NCI-H69 (cell line): ENCODE results near the gene ZNF521.
A peak's percentile ranks its signal among the peaks of the same experiment; 100 is the strongest.

ENCODE experiments used
- DNase-seq: peaks from one replicate; lab custom pipeline; 2025; lab: John Stamatoyannopoulos, UW

The ZNF521 gene

DNA sequence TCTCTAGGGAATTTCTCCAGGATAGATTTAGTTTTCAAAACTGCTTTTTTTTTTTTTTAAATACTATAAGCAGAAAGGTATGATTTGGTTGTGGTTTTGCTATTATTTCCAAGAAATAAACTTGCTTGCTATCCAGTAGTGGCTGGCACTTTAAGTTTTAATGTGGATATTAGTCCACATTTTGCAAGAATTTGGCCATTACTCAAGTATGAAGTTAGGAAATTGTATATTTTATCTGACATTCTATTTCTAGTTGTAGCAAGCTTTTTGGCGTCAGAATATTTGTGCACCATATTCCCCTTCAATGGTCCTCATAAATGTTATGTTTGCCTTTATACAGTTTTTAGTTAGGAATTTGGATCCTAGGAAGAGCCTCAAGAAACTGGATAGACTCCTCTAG, 226.3 kb downstream of the ZNF521 start:
- DNase-seq, result no peak

DNA sequence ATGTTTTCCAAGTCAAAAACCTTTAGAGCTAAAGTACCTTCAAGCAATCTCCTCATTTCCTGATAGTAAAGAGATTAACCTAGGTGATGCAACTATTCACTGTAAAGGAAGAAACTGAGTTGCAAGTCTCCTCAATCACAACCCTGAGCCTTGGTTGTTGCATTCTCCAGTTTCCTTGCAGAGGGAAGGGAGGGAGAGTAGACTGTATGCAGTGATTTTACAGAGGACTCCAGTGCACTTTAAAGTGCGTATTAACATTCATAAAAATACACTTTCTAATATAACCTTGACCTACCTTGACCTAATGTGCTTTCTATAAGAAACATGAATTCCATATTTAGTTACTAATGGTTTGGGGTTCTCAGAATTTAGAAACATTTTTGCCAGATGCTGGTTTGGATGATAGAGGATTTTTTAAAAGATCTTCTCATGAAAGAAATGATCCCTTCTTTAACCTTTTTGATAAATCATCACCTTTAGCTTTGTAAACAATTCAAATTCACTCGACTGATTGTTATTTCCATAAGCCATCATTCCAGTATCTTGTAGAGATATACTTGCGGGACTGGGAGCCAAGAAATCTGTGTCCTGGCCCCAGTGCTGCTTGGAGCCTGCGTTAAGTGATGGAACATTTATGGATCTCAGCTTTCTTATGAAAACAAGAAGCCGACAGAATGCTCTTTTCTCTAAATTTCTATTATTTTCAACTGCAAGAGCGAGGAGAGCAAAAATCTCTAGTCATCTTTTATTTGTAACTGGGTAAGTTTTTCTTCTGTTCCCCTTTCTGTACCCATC, 228.3 kb downstream of the ZNF521 start:
- DNase-seq, result no peak

DNA sequence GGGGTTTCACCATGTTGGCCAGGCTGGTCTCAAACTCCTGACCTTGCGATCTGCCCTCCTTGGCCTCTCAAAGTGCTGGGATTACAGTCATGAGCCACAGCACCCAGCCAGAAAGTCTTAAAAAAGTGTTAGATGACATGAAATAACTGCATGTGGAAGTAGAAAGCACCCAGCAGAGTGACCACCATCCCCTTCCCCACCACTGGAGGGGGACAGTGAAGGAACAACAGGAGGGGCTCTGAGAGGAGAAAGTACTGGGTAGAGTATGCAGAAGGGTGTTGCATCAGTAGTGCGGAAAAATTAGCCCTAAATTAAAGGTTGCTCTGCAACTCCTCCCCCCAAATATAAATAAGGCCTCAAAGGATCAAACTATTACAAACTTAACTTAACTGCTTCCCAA, 230.5 kb downstream of the ZNF521 start:
- DNase-seq, result peak; percentile 26

DNA sequence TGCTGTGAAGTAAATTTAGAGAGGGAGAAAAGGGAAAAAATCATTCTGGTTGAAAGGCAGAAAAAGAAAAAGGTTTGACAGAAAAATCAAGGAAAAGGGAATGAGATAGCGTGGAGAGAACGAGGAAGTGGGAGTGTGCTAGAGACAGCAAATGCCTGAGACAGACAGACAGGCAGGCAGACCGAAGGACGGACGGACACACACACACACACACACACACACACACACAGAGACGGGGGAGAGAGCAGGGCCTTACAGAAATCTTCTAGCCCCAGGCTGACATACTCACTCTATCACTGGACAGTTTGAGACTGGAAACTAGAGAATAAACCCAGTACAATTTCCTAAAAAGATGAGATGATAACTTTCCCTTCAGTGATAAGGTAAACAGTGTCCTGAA, 238.4 kb downstream of the ZNF521 start:
- DNase-seq, result peak; percentile 49

DNA sequence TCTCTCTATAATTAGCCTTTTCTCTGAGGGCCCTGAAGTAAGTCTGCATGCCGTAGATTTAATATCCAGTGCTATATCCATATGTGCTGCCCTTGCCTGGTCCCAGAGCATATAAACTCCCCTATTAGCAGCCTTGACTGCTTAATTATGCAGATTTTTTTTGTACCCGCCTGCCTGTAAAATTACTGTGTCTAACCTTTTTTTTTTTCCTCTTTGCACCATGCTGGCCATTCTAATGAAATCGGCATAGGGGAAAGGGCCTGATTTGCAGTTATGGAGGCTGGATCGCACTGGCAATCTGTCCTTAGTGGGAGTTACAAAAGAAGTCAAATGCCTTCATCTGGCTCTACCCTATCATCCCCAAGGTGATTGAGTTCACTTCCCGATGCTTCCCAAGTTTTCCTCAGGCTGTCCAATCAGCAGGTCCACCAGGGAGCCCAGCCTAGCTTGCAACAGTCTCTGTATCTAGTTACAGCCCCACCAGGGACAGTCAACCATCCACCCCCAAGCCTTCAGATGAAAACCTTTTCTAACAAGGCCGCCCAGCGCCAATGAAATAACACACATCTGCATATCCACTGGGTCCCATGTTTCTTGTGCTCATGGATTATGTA, 239.0 kb downstream of the ZNF521 start:
- peak; percentile 77 for DNase-seq

DNA sequence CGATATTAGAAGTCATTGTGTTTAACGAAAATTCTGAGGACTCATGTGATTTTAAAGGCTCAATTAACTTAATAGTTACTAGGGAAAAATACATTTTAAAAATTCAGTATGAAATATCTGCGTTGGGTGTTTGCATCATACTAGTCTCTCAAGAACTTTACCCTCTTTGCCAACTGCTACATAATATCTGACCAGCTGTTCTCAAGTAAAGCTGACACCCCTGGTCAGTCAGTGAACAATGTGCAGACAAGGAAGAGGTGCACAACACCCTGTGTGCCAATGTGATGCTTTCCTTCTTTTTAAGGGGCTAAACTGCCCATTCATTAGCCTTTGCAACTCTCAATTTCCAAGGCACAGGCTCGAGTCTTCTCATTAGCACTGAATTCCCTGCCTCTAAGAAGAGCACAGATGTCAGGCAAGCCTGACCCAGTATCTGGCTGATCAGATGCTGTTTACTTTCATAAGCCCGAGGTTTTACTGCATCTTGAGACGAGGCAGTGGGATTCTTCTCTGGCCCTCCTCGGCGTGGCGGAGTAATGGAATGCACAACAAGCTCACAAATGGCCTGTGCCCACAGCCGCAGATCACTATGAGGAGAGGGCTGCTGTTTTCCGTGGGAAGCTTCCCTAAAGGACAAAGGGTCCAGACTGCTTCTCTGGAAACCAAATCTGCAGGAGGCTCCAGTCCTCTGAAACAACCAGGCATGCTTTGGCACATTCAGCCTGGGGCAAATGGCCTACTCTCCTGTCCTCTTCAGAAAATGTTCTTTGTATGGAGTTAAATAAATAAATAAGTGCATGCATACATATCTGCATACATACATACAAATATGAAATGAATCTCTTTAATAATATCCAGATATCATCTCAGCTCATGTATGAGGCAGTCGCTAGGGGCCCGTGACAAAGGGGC, 240.3 kb downstream of the ZNF521 start:
- DNase-seq, result peak; percentile 56

DNA sequence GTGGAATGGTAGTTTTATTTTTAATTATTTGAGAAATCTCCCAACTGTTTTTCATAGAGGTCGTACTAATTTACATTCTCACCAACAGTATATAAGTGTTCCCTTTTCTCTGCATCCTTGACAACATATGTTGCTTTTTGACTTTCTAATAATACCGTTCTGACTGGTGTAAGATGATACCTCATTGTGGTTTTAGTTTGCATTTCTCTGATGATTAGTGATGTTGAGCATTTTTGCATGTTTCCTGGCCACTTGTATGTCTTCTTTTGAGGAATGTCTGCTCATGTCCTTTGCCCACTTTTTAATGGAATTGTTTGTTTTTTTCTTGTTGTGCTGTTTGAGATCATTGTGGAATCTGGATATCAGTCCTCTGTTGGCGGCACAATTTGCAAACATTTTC, 242.5 kb downstream of the ZNF521 start:
- DNase-seq, result no peak

DNA sequence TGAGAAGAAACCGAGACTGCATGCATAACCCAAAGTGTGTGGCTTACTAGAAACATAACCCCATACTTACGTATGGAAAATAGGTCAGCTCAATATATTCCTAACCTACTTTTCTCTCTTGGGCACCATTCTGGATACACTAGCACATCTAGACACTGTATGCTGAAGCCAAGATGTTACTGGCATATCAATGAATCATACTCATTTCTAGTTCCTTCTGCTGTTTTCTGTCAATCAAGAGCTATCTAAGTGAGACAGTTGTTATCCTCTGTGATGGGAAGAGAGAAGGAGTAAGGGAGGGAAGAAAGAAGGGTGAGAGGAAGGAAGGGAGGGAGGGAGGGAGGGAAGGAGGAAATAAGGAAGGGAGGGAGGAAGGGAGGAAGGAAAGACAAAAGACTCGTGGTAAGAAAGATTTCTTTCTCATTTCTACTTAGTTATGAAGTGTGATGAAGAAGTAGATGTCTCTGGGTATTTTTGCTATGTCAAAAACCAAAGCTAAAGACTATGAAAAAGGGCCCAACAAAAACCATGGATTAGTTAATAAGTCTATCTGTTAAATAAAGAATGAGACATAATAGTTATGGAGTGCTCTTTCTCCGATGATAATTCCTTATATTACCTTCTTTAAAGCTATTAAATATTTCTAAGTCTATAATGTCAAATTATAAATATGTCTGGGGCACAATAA, 248.4 kb downstream of the ZNF521 start:
- DNase-seq, result no peak

DNA sequence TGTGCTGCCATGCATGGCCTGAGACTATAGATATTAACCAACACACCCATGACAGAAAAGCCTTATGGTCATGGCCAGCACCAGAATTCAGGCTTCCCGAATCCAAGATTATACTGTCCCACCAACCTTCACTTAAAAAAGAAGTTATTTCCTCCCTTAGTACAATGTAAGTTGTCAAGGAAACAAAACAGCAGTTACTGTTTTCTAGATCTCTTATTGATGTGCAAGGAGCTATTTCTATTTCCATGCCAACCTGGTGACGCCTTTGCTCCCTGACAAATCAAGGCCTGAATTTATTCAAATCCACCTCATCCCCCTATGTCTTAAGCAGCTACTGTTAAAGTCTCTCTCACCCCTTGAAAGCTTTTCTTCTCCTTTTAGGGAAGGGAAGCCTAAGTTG, 249.3 kb downstream of the ZNF521 start:
- DNase-seq, result peak; percentile 51

DNA sequence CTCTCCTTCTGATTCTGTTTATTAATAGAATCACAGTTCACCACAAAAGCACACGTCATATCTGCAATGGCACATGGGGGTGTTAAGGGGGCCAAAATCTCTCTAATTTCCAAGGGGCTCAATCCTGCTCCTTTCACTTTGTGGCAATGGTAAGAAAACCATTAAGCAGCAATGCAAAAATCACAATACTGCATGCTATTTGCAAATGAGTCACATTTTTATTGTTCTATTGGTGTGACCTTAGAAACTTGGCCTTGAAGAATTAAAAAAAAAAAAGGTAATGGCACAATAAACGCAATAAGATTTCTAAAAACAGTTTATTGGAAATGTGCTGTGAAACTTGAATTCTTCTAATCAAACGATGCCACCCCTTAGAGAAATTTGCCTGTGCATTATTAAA, 251.5 kb downstream of the ZNF521 start:
- DNase-seq, result peak; percentile 47

DNA sequence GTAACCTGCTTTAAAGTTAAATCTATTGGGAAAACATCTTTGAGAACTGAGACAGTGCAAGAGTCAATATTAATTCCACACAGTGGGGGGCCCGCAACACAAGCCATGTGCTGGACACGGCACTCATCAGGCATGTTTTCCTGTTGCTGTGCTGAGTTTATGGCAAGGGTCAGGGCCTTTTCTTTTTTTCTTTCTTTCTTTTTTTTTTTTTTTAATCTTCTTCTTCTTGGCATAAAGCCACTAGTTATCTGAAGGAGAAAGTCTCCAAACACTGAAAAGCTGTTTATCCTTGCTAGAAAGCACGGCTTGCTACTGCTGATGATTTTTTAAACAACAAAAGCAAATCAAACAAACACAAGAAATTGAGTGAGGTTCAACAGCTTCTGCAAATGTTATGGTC, 252.1 kb downstream of the ZNF521 start:
- peak; percentile 62 for DNase-seq

DNA sequence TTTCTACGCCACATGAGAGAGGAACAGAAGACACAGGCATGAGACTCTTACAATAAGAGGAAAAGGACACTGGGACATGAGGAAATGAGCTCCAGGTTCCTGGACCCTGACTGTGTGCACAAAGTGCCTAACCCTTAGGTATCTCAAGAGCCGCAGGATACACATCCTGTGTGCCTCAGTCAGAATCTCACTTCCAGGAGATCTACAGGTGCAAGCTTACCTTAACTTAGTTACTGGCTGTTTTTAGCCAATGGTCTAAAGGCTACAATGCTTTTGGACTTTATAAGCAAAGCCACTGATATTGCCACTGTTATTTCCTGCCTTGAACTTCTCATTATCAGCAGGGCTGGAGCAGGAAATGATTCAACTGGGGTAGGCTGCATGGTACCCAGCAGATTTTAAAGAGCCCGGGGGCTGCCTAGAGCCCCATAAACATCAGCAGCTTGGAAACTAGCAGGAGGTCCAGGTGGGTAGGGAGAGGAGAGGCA, 254.4 kb downstream of the ZNF521 start:
- DNase-seq, result peak; percentile 93

DNA sequence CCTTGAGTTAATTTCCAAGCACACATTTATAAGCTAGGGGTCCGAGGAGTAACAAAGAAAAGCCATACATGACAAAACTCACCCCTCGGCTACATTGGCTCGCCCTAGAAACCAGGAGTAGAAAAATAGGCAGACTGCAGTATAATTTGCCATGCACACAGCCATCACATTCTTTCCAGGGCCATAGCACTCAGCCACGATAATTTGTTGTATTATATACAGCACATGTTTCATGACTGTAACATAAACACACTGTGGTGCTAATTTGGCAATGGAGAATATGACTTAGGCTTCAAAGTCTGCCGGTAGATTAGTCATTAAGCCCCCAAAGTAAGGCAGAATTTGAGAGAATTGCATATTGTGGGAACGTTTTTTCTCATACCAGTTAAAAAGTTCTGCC, 254.9 kb downstream of the ZNF521 start:
- DNase-seq, result peak; percentile 47

DNA sequence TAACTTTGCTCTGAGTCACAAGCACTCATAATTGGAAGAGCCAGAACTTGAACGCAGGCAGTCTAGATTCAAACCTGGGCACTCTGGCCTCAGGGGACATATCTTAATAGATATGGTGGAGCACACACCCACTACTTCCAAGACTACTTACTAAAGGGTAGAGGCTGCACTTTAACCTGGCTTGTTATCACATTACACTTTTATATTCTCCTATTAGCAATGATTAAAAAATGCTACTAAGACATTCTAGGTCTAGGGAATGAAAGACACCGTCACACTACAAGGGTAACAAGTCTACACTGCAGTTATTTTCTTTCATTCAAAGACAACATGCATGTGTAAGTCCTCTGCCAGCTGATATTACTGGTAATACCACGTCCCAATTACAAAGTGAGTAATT, 258.8 kb downstream of the ZNF521 start:
- peak; percentile 36 for DNase-seq

DNA sequence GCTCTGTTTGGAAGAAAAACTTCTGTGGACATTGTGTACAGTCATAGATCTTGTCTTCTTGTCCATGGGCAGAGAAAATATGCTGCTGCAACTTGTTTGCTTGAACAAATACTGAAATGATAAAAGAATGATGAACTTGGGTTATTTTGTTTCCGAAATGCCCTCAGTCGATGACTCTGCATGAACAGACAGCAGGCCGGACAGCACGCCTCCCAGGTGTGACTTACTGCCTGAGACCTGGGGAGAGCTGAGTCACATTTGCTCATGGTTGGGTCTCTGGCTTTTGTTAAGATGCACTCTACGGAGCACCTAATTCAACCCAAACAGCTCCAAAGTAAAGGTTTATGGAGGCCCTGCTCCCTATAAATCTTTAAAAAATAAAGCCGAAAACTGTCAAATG, 262.5 kb downstream of the ZNF521 start:
- DNase-seq, result no peak

DNA sequence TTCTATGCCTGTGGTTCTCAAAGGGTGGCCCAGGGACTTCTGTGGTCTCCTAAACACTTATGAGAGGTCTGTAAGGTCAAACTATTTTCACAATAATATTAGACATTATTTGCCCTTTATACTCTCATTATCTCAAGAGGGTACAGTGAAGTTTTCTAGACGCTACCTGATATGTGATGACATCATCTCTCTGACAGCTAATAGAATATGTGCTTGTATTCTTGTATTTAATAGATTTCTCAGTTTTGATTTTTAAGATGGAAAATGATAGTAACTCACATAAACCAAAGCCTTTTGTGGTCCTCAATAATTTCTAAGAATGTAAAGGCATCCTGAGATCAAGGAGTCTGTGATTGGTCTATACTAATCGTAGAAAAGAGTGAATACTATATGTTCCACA, 265.1 kb downstream of the ZNF521 start:
- DNase-seq, result no peak

DNA sequence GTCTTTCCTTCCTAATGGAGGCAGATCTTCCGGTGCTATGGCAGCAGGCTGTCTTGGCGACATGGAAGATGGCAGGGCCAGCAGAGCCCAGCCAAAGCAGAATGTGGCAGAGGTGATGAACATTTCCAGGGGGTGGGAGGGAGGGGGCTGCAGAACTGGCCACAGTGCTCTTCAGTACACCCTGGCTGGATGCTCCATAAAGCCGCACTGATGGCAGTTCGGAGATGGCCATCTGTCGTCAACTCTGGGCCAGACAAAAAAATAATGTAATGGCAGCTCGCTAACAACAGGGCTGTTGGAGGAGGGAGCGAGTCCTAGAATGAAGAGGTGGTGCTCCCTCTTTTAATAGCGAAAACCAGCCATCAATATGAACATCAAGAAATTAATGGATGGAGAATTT, 271.0 kb downstream of the ZNF521 start:
- no peak for DNase-seq

DNA sequence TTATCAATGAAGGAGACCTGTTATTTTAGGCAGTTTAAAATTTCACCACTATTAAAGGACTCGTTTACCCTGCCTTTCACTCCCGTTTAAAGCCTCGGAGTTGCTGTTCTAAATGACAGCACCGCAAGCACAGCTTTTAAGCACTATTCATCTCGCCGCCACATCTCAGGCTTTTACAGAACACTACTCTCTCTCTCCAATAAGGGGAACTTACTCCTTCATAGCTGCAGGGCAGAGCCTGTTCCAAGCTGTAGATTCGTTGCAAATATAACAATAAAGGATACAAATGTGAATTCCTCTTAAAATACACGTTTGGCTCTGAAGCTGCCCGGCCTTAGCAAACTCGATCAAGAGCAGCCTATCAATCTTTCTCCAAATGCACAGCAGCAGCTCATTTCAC, 271.8 kb downstream of the ZNF521 start:
- no peak for DNase-seq

DNA sequence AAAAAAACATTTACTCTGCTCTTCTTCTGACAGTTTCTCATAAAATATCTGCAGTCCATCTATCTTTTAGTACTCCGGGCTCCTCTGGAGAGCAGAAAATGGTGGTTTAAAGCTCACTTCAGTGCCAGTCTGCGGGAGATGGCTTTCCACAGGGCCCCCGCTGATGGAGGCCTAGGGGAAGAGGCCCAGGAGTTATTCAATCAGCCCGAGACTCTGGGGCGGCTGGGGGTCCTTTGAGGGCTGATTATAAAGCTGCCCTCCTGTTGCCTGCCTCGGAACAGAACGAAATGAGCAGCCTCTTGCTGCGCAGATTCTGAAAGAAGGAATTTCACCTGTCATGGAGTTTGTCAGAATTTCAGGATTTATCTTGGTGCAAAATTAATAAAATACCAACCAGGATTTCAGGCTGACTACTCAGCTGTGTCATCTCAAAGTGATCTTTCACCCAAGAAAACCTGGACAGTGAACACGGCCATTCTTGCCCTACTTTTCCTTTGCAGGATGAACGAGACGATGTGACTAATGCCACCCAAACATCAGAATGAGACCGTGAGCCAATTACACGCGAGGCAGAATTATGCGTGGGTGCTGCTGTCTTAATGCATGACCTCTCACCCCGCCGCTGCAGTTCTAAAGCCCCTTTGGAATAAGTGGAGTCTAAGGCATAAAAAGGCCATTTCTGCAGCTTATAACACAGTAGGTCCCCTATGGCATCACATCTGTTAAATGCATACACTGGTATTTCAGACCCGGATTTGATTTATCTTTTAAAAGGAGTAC, 273.8 kb downstream of the ZNF521 start:
- DNase-seq, result no peak

DNA sequence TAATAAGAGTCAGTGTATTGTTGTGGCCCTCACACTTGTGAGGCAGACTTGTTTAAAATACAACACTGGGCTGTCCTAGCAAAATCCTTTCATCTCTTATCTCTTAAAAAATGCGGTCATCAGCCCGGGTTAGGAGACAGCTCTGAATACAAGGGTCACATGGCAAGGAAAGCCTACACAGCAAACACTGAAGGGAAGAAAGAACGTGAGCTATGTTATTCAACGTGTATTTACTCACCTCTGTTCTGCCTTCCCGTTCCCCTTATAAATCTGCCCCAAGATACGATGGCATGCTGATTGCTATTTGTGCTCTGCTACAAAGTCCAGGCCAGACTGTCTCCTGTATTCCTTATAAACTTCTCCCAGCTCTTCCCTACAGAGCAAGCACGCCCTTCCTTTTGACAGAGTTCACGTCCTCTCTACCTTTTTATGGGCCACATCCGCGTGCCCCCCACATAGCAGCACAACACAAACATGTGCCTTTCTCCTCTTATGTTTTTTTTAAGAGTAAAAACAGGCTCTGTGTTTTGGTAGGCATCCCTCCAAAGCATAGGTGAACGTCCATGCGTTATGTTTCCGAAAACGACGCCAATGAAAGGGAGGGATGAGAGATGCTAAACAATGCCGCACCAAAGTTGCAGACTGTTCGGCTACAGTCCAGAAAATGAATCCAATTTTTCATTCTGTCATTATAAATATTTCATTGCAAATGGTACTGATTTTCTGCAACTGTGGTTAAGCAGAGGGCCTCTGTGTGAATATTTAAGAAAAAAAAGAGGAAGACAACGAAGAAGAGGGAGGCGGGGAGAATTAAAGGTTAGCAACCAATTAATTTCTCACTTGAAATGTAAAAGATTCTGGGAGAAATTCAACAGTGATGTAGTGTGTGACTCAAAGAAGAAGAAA, 274.7 kb downstream of the ZNF521 start:
- DNase-seq, result no peak
